Tibial nerve (tissue), 4 donors: Measurements from ENCODE around the gene SIGMAR1. TPM values are rescaled to one million over a fixed set of nuclear protein-coding genes. Genes with fewer than 3 reads are reported as not detected.
A peak's percentile ranks its signal among the peaks of the same experiment; 100 is the strongest.

Source experiments
- DNase-seq, 2 donors: peaks; one replicate each; pipeline ENCODE4 v3.0.0-alpha.2; 2019; ENCODE audit warnings: low spot score in 2 of 2
- H3K27ac ChIP-seq, 4 donors: fragments of 200-600 bp; sonication (generic) in 3 of 4; one replicate each; pipeline ENCODE4 v1.5.1; 2017 to 2019; ENCODE audit warnings: mild to moderate bottlenecking in 1 of 4
- H3K27me3 ChIP-seq, 2 donors: fragments of 200-600 bp; sonication (generic) in 1 of 2; one replicate each; pipeline versions ENCODE4 v1.5.1 to v1.6.0; 2017 to 2019
- H3K36me3 ChIP-seq, 3 donors: fragments of 200-600 bp; sonication (generic); one replicate each; pipeline ENCODE4 v1.5.1; 2018 to 2019
- H3K4me1 ChIP-seq, 4 donors: fragments of 200-600 bp; sonication (generic) in 3 of 4; one replicate each; pipeline ENCODE4 v1.5.1; 2017 to 2019
- H3K4me3 ChIP-seq, 4 donors: fragments of 200-600 bp; sonication (generic) in 3 of 4; one replicate each; pipeline ENCODE4 v1.5.1; 2017 to 2019; ENCODE audit warnings: mild to moderate bottlenecking in 1 of 4, moderate library complexity in 1 of 4
- H3K9me3 ChIP-seq, 4 donors: fragments of 200-600 bp; sonication (generic) in 3 of 4; one replicate each; pipeline ENCODE4 v1.5.1; 2017 to 2019
- EP300 ChIP-seq, 2 donors: sonication (generic); formaldehyde crosslinking; IDR thresholded peaks; one replicate each; pipeline ENCODE4 v1.6.1; 2017; ENCODE audit warnings: antibody characterized with exemption in 2 of 2, mild to moderate bottlenecking in 1 of 2
- POLR2A ChIP-seq, 2 donors: fragments of 450-650 bp; IDR thresholded peaks; one replicate each; pipeline ENCODE4 v1.6.1; 2017; ENCODE audit warnings: antibody characterized with exemption in 2 of 2, mild to moderate bottlenecking in 2 of 2, moderate library complexity in 2 of 2
- WGBS, 2 donors: methylation state at CpG; one replicate each; pipeline ENCODE4 v1.1.5; 2018; 5-methylcytosine and 5-hydroxymethylcytosine counted together
- total RNA-seq, 4 donors: library from RNA; depleted of rRNA; stranded (reverse); fragments of >200 nt; gene quantifications; one replicate each; pipeline ENCODE4 v1.1.0, GENCODE V29; 2016
- TF ChIP-seq, protein P1 (sequence below), 5 experiments: fragments of 200-600 bp in 3 of 5; fragments of 450-650 bp in 2 of 5; sonication (generic) in 3 of 5; IDR thresholded peaks; one replicate each; pipeline ENCODE4 v1.5.1; 2016 to 2019; ENCODE audit warnings: antibody characterized with exemption in 5 of 5, mild to moderate bottlenecking in 3 of 5, moderate library complexity in 2 of 5

Gene SIGMAR1
- total RNA-seq, 4 donors from 2014 or later, result 92.6 to 128 (median 107) TPM

- no peak for DNase-seq
- Histone ChIP-seq H3K27me3 (no peaks in the 10 kb centered on the region), H3K27ac (peak overlapping the region; percentile 63 to 91 (median 83)), H3K9me3 (no peaks in the 10 kb centered on the region), H3K4me1 (peaks cover 0 to 53% (median 49%) of the 10 kb centered on the region in 4 donors), H3K36me3 (peaks cover 0 to 14% (median 0%) of the 10 kb centered on the region in 3 donors), H3K4me3 (no peak overlapping the region)
- 64 to 67% methylated on average over 5 of the region's 5 CpGs for WGBS, 2 donors
- no peak for TF ChIP-seq POLR2A (IDR thresholded peaks at IDR 0.05)
- TF ChIP-seq, protein P1, sequence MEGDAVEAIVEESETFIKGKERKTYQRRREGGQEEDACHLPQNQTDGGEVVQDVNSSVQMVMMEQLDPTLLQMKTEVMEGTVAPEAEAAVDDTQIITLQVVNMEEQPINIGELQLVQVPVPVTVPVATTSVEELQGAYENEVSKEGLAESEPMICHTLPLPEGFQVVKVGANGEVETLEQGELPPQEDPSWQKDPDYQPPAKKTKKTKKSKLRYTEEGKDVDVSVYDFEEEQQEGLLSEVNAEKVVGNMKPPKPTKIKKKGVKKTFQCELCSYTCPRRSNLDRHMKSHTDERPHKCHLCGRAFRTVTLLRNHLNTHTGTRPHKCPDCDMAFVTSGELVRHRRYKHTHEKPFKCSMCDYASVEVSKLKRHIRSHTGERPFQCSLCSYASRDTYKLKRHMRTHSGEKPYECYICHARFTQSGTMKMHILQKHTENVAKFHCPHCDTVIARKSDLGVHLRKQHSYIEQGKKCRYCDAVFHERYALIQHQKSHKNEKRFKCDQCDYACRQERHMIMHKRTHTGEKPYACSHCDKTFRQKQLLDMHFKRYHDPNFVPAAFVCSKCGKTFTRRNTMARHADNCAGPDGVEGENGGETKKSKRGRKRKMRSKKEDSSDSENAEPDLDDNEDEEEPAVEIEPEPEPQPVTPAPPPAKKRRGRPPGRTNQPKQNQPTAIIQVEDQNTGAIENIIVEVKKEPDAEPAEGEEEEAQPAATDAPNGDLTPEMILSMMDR (IDR thresholded peaks at IDR 0.05), result no peak
- TF ChIP-seq EP300 (IDR thresholded peaks at IDR 0.05), result no peak
Observed at GRCh38 chr9:34655394-34655793, 17.8 kb upstream of the SIGMAR1 start.

- WGBS, 2 donors, result 14 to 38% methylated on average over 11 of the region's 11 CpGs
- peak overlapping the region; percentile 63 to 91 (median 83) for H3K27ac ChIP-seq
- H3K4me1 ChIP-seq, result peaks cover 0 to 55% (median 49%) of the 10 kb centered on the region in 4 donors
- H3K4me3 ChIP-seq, result peak overlapping the region in 1 of 4 donors; percentile 7
- no peaks in the 10 kb centered on the region for H3K27me3 ChIP-seq
- TF ChIP-seq, protein P1 (IDR thresholded peaks at IDR 0.05), result no peak
- TF ChIP-seq POLR2A (IDR thresholded peaks at IDR 0.05) (no peak), EP300 (IDR thresholded peaks at IDR 0.05) (peak in 1 of 2 donors; percentile 72)
- no peaks in the 10 kb centered on the region for H3K9me3 ChIP-seq
- H3K36me3 ChIP-seq, result peaks cover 0 to 13% (median 5%) of the 10 kb centered on the region in 3 donors
- peak in 1 of 2 donors; percentile 65 for DNase-seq
Observed at GRCh38 chr9:34654323-34655051, 16.9 kb upstream of the SIGMAR1 start.

DNA sequence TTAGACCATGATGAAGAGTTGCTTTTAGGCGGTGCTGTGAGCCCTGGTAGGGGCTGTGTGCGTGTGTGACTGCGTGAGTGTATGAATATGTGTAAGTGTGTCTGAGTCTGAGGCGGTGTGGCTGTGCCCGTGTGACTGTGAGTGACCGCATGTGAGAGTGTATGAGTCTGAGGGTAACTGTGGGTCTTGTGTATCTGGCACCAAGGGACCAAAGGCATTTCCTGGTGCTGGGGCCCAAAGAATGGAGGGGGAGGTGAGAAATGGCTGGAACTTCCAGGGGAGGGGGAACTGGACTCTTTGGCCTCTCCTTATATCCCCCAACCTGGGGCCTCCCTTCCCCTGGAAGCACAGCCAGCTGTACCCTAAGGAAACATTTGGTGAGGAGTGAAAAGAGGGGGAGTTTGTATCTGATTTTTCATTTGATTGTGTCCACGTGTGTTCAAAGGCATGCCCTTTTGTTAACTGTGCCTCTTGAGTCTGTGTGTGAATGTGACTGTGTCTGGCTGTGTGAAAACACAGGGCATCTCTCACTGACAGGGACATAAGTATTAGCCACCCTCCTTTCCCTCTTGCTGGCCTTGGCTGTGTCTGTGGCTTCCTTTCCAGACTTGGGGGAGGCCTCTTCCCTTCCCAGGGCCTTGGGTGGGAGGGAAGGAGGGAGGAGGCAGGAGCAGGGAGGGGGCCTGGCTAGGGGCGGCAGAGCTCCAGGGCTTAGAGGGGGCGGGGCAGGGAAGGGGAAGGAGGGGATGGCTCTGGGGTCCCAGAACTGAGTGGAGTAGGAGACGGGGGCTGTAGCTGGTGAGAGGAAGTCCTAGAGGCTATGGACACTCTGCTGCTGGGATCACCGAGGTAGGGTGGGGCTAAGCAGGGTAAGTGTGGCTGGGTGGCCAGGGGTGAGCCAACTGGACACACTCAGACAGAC is 15.8 kb upstream of the SIGMAR1 start:
- TF ChIP-seq, protein P1 (IDR thresholded peaks at IDR 0.05), result no peak
- peak in 1 of 2 donors; percentile 25 for TF ChIP-seq EP300 (IDR thresholded peaks at IDR 0.05)
- TF ChIP-seq POLR2A (IDR thresholded peaks at IDR 0.05), result no peak
- H3K4me1 ChIP-seq, result peaks cover 0 to 59% (median 52%) of the 10 kb centered on the region in 4 donors
- peaks cover 0 to 19% (median 5%) of the 10 kb centered on the region in 3 donors for H3K36me3 ChIP-seq
- no peaks in the 10 kb centered on the region for H3K9me3 ChIP-seq
- 23 to 24% methylated on average over 10 to 11 of the region's 11 CpGs for WGBS, 2 donors
- peak overlapping the region; percentile 77 to 91 (median 84) for H3K27ac ChIP-seq
- H3K4me3 ChIP-seq, result peak overlapping the region in 2 of 4 donors; percentile 8 to 48
- H3K27me3 ChIP-seq, result no peaks in the 10 kb centered on the region
- DNase-seq, result peak in 1 of 2 donors; percentile 19

DNA sequence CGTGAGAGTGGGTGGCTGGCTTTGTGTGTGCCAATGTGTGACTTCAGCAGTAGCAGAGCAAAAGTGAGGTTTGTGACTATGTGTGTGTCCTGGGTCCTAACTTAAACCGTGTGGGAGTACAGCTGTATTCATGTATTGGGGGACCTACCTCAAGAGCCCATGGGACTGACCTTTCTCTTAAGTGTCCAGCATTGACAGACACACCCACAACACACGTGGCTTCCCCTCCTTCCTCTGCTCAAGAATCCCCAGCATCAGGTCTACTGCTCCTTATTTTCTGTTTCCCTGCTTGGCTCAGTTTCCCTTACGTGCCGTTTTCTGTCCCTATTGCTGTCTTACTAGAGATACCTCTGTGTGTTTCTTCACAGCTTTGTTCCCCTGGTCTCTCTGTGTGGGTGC is 15.0 kb upstream of the SIGMAR1 start:
- H3K9me3 ChIP-seq, result no peaks in the 10 kb centered on the region
- 8 to 13% methylated on average over 5 of the region's 5 CpGs for WGBS, 2 donors
- TF ChIP-seq EP300 (IDR thresholded peaks at IDR 0.05) (no peak), POLR2A (IDR thresholded peaks at IDR 0.05) (no peak)
- TF ChIP-seq, protein P1 (IDR thresholded peaks at IDR 0.05), result no peak
- H3K27ac ChIP-seq, result peak overlapping the region; percentile 77 to 91 (median 84)
- peak overlapping the region in 3 of 4 donors; percentile 17 to 48 (median 26) for H3K4me3 ChIP-seq
- peaks cover 0 to 23% (median 5%) of the 10 kb centered on the region in 3 donors for H3K36me3 ChIP-seq
- peaks cover 0 to 67% (median 59%) of the 10 kb centered on the region in 4 donors for H3K4me1 ChIP-seq
- no peaks in the 10 kb centered on the region for H3K27me3 ChIP-seq
- no peak for DNase-seq
